ENCODE results near the gene PTPRM. TPM values are rescaled to one million over a fixed set of nuclear protein-coding genes. Genes with fewer than 3 reads are reported as not detected.

Gene PTPRM
- polyA plus RNA-seq, 1 donor from 2014 or later, result 126 TPM

DNA sequence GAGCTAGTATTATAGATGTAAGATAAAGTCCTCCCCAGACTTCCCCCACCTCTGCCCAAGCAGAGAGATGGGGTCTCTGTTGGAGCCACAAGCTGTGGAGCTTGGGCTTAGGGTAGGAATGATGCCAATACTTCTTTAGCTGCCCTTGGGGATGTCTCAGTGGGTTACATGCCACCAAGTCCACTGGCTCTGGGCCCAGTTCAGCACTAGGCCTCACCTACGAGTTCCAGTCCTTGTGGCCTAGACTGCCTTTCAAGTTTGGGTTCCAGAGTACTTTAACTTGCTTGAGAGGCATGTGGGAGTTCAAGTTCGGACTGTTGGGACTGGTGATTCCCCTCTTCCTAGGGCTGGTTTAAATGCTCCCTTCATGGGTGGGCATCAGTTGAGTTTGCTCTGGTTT is 272.4 kb downstream of the PTPRM start:
- no peak overlapping the region for H3K27ac ChIP-seq (ENCODE audit: low read length)
- H3K9ac ChIP-seq (ENCODE audit: low read length), result no peak overlapping the region
- no peak overlapping the region for H2AFZ ChIP-seq (ENCODE audit: low read depth, low read length)
- TF ChIP-seq EZH2 (IDR thresholded peaks at IDR 0.05; ENCODE audit: borderline replicate concordance, insufficient read depth, low read length, poor library complexity, severe bottlenecking) (no peak), MXI1 (conservative IDR thresholded peaks at IDR 0.05; ENCODE audit: poor library complexity, severe bottlenecking) (no peak), TAF1 (IDR thresholded peaks at IDR 0.05; ENCODE audit: low read depth) (no peak), RAD21 (conservative IDR thresholded peaks at IDR 0.05) (no peak), POLR2AphosphoS5 (IDR thresholded peaks at IDR 0.05) (no peak), EP300 (conservative IDR thresholded peaks at IDR 0.05; ENCODE audit: poor library complexity, severe bottlenecking) (no peak), SMC3 (conservative IDR thresholded peaks at IDR 0.05; ENCODE audit: poor library complexity) (no peak)
- TF ChIP-seq, protein P1, sequence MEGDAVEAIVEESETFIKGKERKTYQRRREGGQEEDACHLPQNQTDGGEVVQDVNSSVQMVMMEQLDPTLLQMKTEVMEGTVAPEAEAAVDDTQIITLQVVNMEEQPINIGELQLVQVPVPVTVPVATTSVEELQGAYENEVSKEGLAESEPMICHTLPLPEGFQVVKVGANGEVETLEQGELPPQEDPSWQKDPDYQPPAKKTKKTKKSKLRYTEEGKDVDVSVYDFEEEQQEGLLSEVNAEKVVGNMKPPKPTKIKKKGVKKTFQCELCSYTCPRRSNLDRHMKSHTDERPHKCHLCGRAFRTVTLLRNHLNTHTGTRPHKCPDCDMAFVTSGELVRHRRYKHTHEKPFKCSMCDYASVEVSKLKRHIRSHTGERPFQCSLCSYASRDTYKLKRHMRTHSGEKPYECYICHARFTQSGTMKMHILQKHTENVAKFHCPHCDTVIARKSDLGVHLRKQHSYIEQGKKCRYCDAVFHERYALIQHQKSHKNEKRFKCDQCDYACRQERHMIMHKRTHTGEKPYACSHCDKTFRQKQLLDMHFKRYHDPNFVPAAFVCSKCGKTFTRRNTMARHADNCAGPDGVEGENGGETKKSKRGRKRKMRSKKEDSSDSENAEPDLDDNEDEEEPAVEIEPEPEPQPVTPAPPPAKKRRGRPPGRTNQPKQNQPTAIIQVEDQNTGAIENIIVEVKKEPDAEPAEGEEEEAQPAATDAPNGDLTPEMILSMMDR (IDR thresholded peaks at IDR 0.05; ENCODE audit: poor library complexity, severe bottlenecking), result no peak
- TF ChIP-seq, protein P2, sequence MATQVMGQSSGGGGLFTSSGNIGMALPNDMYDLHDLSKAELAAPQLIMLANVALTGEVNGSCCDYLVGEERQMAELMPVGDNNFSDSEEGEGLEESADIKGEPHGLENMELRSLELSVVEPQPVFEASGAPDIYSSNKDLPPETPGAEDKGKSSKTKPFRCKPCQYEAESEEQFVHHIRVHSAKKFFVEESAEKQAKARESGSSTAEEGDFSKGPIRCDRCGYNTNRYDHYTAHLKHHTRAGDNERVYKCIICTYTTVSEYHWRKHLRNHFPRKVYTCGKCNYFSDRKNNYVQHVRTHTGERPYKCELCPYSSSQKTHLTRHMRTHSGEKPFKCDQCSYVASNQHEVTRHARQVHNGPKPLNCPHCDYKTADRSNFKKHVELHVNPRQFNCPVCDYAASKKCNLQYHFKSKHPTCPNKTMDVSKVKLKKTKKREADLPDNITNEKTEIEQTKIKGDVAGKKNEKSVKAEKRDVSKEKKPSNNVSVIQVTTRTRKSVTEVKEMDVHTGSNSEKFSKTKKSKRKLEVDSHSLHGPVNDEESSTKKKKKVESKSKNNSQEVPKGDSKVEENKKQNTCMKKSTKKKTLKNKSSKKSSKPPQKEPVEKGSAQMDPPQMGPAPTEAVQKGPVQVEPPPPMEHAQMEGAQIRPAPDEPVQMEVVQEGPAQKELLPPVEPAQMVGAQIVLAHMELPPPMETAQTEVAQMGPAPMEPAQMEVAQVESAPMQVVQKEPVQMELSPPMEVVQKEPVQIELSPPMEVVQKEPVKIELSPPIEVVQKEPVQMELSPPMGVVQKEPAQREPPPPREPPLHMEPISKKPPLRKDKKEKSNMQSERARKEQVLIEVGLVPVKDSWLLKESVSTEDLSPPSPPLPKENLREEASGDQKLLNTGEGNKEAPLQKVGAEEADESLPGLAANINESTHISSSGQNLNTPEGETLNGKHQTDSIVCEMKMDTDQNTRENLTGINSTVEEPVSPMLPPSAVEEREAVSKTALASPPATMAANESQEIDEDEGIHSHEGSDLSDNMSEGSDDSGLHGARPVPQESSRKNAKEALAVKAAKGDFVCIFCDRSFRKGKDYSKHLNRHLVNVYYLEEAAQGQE (IDR thresholded peaks at IDR 0.05; ENCODE audit: borderline replicate concordance), result no peak
- H3K9me2 ChIP-seq (ENCODE audit: insufficient read depth, low read length), result no peaks in the 10 kb centered on the region
- H3F3A ChIP-seq (ENCODE audit: insufficient read depth, low read length, poor library complexity, severe bottlenecking), result no peaks in the 10 kb centered on the region
- no peaks in the 10 kb centered on the region for H3K27me3 ChIP-seq (ENCODE audit: insufficient read depth, low read depth, low read length)
- no peaks in the 10 kb centered on the region for H4K20me1 ChIP-seq (ENCODE audit: insufficient read depth)
- no peak overlapping the region for H3K4me2 ChIP-seq (ENCODE audit: low read length)
- H3K4me3 ChIP-seq (ENCODE audit: low read length), result no peak overlapping the region
- H3K79me2 ChIP-seq (replicated peaks; ENCODE audit: insufficient read depth, low read length), result no peaks in the 10 kb centered on the region
- H3K36me3 ChIP-seq (ENCODE audit: insufficient read depth, low read length), result peaks cover 5% of the 10 kb centered on the region
- H3K9me3 ChIP-seq (ENCODE audit: low read length), result peaks cover 15% of the 10 kb centered on the region

DNA sequence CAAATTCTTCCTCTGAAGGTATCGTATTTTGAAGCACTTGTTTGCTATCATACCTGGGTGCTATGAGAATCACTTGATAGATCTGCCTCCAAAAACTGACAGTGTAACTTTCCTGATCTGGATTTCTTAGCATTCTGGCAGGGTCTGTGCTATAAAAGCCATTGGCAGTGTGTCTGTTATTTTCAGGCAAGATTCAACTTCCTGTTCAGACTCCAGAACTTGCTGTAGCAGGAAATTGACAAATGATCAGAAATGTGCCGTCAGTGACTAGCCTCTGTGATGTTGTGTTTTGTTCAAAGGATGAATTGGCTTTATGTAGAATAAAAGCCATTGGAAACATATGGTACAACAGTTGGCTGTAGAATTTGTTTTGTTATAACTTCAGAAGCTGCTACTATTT is 273.3 kb downstream of the PTPRM start:
- no peak for TF ChIP-seq RAD21 (conservative IDR thresholded peaks at IDR 0.05)
- no peak for TF ChIP-seq EP300 (conservative IDR thresholded peaks at IDR 0.05; ENCODE audit: poor library complexity, severe bottlenecking)
- H4K20me1 ChIP-seq (ENCODE audit: insufficient read depth), result no peaks in the 10 kb centered on the region
- H3K79me2 ChIP-seq (replicated peaks; ENCODE audit: insufficient read depth, low read length), result no peaks in the 10 kb centered on the region
- H3K9ac ChIP-seq (ENCODE audit: low read length), result no peak overlapping the region
- H3K27me3 ChIP-seq (ENCODE audit: insufficient read depth, low read depth, low read length), result no peaks in the 10 kb centered on the region
- no peaks in the 10 kb centered on the region for H3F3A ChIP-seq (ENCODE audit: insufficient read depth, low read length, poor library complexity, severe bottlenecking)
- no peak overlapping the region for H3K4me2 ChIP-seq (ENCODE audit: low read length)
- no peak overlapping the region for H3K4me3 ChIP-seq (ENCODE audit: low read length)
- H3K9me3 ChIP-seq (ENCODE audit: low read length), result peaks cover 16% of the 10 kb centered on the region
- H3K27ac ChIP-seq (ENCODE audit: low read length), result no peak overlapping the region
- peaks cover 7% of the 10 kb centered on the region for H3K36me3 ChIP-seq (ENCODE audit: insufficient read depth, low read length)
- no peaks in the 10 kb centered on the region for H3K9me2 ChIP-seq (ENCODE audit: insufficient read depth, low read length)
- no peak overlapping the region for H2AFZ ChIP-seq (ENCODE audit: low read depth, low read length)

DNA sequence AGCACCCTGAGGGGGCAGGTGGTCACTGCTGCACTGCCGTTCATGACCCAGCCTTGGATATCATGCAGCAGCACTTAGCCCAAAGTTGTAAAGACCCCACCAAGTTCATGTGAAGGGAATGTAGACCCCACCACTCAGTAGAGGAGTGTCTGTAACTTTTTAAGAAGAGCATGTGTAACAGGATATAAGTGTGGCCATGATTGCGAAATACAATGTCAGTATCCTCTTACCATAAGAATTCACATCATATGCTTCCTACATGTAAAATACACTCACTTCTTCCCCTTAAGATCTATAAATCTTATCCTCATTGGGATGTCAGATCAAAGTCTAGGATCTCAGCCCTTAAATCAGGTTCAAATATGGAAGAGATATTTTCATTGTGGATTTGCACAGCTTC is 276.9 kb downstream of the PTPRM start:
- no peaks in the 10 kb centered on the region for H3K9me2 ChIP-seq (ENCODE audit: insufficient read depth, low read length)
- H2AFZ ChIP-seq (ENCODE audit: low read depth, low read length), result no peak overlapping the region
- no peak overlapping the region for H3K4me2 ChIP-seq (ENCODE audit: low read length)
- H4K20me1 ChIP-seq (ENCODE audit: insufficient read depth), result no peaks in the 10 kb centered on the region
- H3K79me2 ChIP-seq (replicated peaks; ENCODE audit: insufficient read depth, low read length), result no peaks in the 10 kb centered on the region
- H3F3A ChIP-seq (ENCODE audit: insufficient read depth, low read length, poor library complexity, severe bottlenecking), result no peaks in the 10 kb centered on the region
- peaks cover 7% of the 10 kb centered on the region for H3K36me3 ChIP-seq (ENCODE audit: insufficient read depth, low read length)
- H3K4me3 ChIP-seq (ENCODE audit: low read length), result no peak overlapping the region
- H3K27ac ChIP-seq (ENCODE audit: low read length), result no peak overlapping the region
- no peak for TF ChIP-seq EP300 (conservative IDR thresholded peaks at IDR 0.05; ENCODE audit: poor library complexity, severe bottlenecking)
- no peak for TF ChIP-seq POLR2AphosphoS5 (IDR thresholded peaks at IDR 0.05)
- TF ChIP-seq TAF1 (IDR thresholded peaks at IDR 0.05; ENCODE audit: low read depth), result no peak
- TF ChIP-seq SMC3 (conservative IDR thresholded peaks at IDR 0.05; ENCODE audit: poor library complexity), result no peak
- TF ChIP-seq MXI1 (conservative IDR thresholded peaks at IDR 0.05; ENCODE audit: poor library complexity, severe bottlenecking), result no peak
- TF ChIP-seq EZH2 (IDR thresholded peaks at IDR 0.05; ENCODE audit: borderline replicate concordance, insufficient read depth, low read length, poor library complexity, severe bottlenecking), result no peak
- no peak for TF ChIP-seq RAD21 (conservative IDR thresholded peaks at IDR 0.05)
- TF ChIP-seq, protein P1 (IDR thresholded peaks at IDR 0.05; ENCODE audit: poor library complexity, severe bottlenecking), result no peak
- TF ChIP-seq, protein P2 (IDR thresholded peaks at IDR 0.05; ENCODE audit: borderline replicate concordance), result no peak
- H3K9me3 ChIP-seq (ENCODE audit: low read length), result peaks cover 16% of the 10 kb centered on the region
- no peak overlapping the region for H3K9ac ChIP-seq (ENCODE audit: low read length)
- no peaks in the 10 kb centered on the region for H3K27me3 ChIP-seq (ENCODE audit: insufficient read depth, low read depth, low read length)
